IMR-90 (cell line): ENCODE results near the gene GATA5. TPM values are rescaled to one million over a fixed set of nuclear protein-coding genes. Genes with fewer than 3 reads are reported as not detected.

Experiments used
- ATAC-seq: fragments of 200-7000 bp; cut with Tn5 transposase; 2 replicates; pipeline ENCODE4 v1.9.1; 2020; ENCODE audit warnings: low read depth, mild to moderate bottlenecking, moderate library complexity
- BruUV-seq: library from RNA; stranded (reverse); fragments of 400-500 nt; replicated peaks from 2 replicates; lab custom pipeline; 2021; lab: Mats Ljungman, UMichigan
- CTCF ChIA-PET: fragments of 300-600 bp; formaldehyde crosslinking; extraction: SDS; loops from one replicate; lab custom pipeline; 2021; ENCODE audit warnings: antibody characterized with exemption; lab: Yijun Ruan, JAX
- POLR2A ChIA-PET: fragments of 300-600 bp; sonication (Branson Sonifier 250); formaldehyde crosslinking; loops from one replicate; lab custom pipeline; 2022; ENCODE audit warnings: antibody characterized with exemption; ENCODE audit not compliant: unreplicated experiment; lab: Charles Lee
- DNase-seq: peaks from one replicate; pipeline ENCODE4 v3.0.0; 2013
- H2AFZ ChIP-seq: replicated peaks from 2 replicates; pipeline ENCODE3; 2013; ENCODE audit warnings: low read length, mild to moderate bottlenecking; ENCODE audit not compliant: poor library complexity
- H2AK5ac ChIP-seq: 2 replicates; pipeline ENCODE4 v1.6.1; 2013; ENCODE audit warnings: low read depth, low read length, inconsistent platforms
- H2AK9ac ChIP-seq: replicated peaks from 2 replicates; pipeline ENCODE3; 2013; ENCODE audit warnings: mild to moderate bottlenecking, low read depth, low read length, moderate library complexity; ENCODE audit not compliant: poor library complexity
- H2BK120ac ChIP-seq: 2 replicates; pipeline ENCODE4 v1.6.1; 2013; ENCODE audit warnings: low read depth, low read length, inconsistent platforms
- H2BK15ac ChIP-seq: 3 replicates; pipeline ENCODE4 v1.6.1; 2013; ENCODE audit warnings: low read depth, low read length, inconsistent platforms
- H2BK20ac ChIP-seq: 2 replicates; pipeline ENCODE4 v1.6.1; 2013; ENCODE audit warnings: low read depth, mild to moderate bottlenecking, inconsistent platforms, low read length, moderate library complexity
- H2BK5ac ChIP-seq: 2 replicates; pipeline ENCODE4 v1.6.1; 2013; ENCODE audit warnings: mild to moderate bottlenecking, low read depth, low read length, inconsistent platforms; ENCODE audit not compliant: poor library complexity, severe bottlenecking
- H3K14ac ChIP-seq: replicated peaks from 2 replicates; pipeline ENCODE4 v1.6.1; 2013; ENCODE audit warnings: low read depth, low read length, inconsistent platforms
- H3K18ac ChIP-seq: 2 replicates; pipeline ENCODE4 v1.6.1; 2013; ENCODE audit warnings: low read depth, low read length, control low read depth
- H3K23ac ChIP-seq: 2 replicates; pipeline ENCODE4 v1.6.1; 2013; ENCODE audit warnings: low read depth, low read length, inconsistent platforms
- H3K27ac ChIP-seq: 2 replicates; pipeline ENCODE4 v1.5.1; 2013; ENCODE audit warnings: mild to moderate bottlenecking, control low read depth, low read length; ENCODE audit not compliant: insufficient read depth
- H3K27me3 ChIP-seq: 2 replicates; pipeline ENCODE4 v1.6.1; 2013; ENCODE audit warnings: low read length; ENCODE audit not compliant: control insufficient read depth, insufficient read depth
- H3K36me3 ChIP-seq: 2 replicates; pipeline ENCODE4 v1.6.1; 2013; ENCODE audit warnings: low read length, mixed read lengths; ENCODE audit not compliant: control insufficient read depth, insufficient read depth
- H3K4ac ChIP-seq: 2 replicates; pipeline ENCODE4 v1.6.1; 2013; ENCODE audit warnings: low read depth, low read length, inconsistent platforms
- H3K4me1 ChIP-seq: 2 replicates; pipeline ENCODE4 v1.6.1; 2013; ENCODE audit warnings: low read length, mixed read lengths; ENCODE audit not compliant: control insufficient read depth, insufficient read depth
- H3K4me2 ChIP-seq: 2 replicates; pipeline ENCODE4 v1.6.1; 2013; ENCODE audit warnings: low read depth, mild to moderate bottlenecking, control low read depth, low read length, moderate library complexity
- H3K4me3 ChIP-seq: 2 replicates; pipeline ENCODE4 v1.5.1; 2013; ENCODE audit warnings: low read depth, mild to moderate bottlenecking, control low read depth, low read length, moderate library complexity; ENCODE audit not compliant: insufficient read depth
- H3K56ac ChIP-seq: 2 replicates; pipeline ENCODE4 v1.6.1; 2013; ENCODE audit warnings: low read length, inconsistent platforms; ENCODE audit not compliant: insufficient read depth; ENCODE audit errors: extremely low read depth
- H3K79me1 ChIP-seq, 2 experiments: 2 replicates each; pipeline ENCODE4 v1.6.1; 2013; ENCODE audit warnings: low read length in 2 of 2, inconsistent platforms in 1 of 2, low read depth in 1 of 2
- H3K9ac ChIP-seq: 2 replicates; pipeline ENCODE4 v1.6.1; 2013; ENCODE audit warnings: low read depth, low read length, control low read depth
- H3K9me1 ChIP-seq: 2 replicates; pipeline ENCODE4 v1.6.1; 2013; ENCODE audit warnings: low read length, inconsistent platforms; ENCODE audit not compliant: insufficient read depth
- H3K9me3 ChIP-seq: 2 replicates; pipeline ENCODE4 v1.6.1; 2013; ENCODE audit warnings: low read length; ENCODE audit not compliant: control insufficient read depth, insufficient read depth
- H4K20me1 ChIP-seq: 2 replicates; pipeline ENCODE4 v1.6.1; 2013; ENCODE audit warnings: low read length, inconsistent platforms; ENCODE audit not compliant: insufficient read depth
- H4K5ac ChIP-seq: 2 replicates; pipeline ENCODE4 v1.6.1; 2013; ENCODE audit warnings: mild to moderate bottlenecking, low read depth, low read length, control low read depth
- H4K8ac ChIP-seq, 2 experiments: 2 replicates each; pipeline ENCODE4 v1.6.1; 2013; ENCODE audit warnings: low read depth in 2 of 2, low read length in 2 of 2, control low read depth in 1 of 2, inconsistent platforms in 1 of 2
- H4K91ac ChIP-seq: 2 replicates; pipeline ENCODE4 v1.6.1; 2013; ENCODE audit warnings: low read depth, low read length, inconsistent platforms; ENCODE audit not compliant: insufficient read depth
- BHLHE40 ChIP-seq: fragments of 150-350 bp; IDR thresholded peaks from 2 replicates; pipeline ENCODE4 v1.6.1; 2016; ENCODE audit warnings: mild to moderate bottlenecking, low read depth, low read length
- CEBPB ChIP-seq: IDR thresholded peaks from 2 replicates; pipeline ENCODE4 v1.6.1; 2012; ENCODE audit warnings: low read depth, low read length, improper control_type of control experiment
- CHD1 ChIP-seq: IDR thresholded peaks from 2 replicates; pipeline ENCODE4 v1.6.1; 2012; ENCODE audit warnings: low read depth, low read length, improper control_type of control experiment
- FOS ChIP-seq: fragments of 150-350 bp; IDR thresholded peaks from 2 replicates; pipeline ENCODE4 v1.6.1; 2016; ENCODE audit warnings: low read depth, low read length
- MAZ ChIP-seq: IDR thresholded peaks from 2 replicates; pipeline ENCODE4 v1.6.1; 2012; ENCODE audit warnings: low read depth, mild to moderate bottlenecking, low read length, improper control_type of control experiment, moderate library complexity, borderline replicate concordance
- MXI1 ChIP-seq: IDR thresholded peaks from 2 replicates; pipeline ENCODE4 v1.6.1; 2012; ENCODE audit warnings: low read depth, mild to moderate bottlenecking, low read length, moderate library complexity, borderline replicate concordance
- NFE2L2 ChIP-seq: fragments of 150-350 bp; IDR thresholded peaks from 2 replicates; pipeline ENCODE4 v1.6.1; 2016; ENCODE audit warnings: low read depth, mild to moderate bottlenecking, low read length
- POLR2A ChIP-seq: IDR thresholded peaks from 2 replicates; pipeline ENCODE4 v1.6.1; 2012; ENCODE audit warnings: mild to moderate bottlenecking, low read depth, low read length
- RAD21 ChIP-seq: IDR thresholded peaks from 2 replicates; pipeline ENCODE4 v1.6.1; 2012; ENCODE audit warnings: low read length, improper control_type of control experiment
- RCOR1 ChIP-seq: IDR thresholded peaks from 2 replicates; pipeline ENCODE4 v1.6.1; 2012; ENCODE audit warnings: mild to moderate bottlenecking, low read length, improper control_type of control experiment; ENCODE audit not compliant: insufficient replicate concordance
- RFX5 ChIP-seq: IDR thresholded peaks from 2 replicates; pipeline ENCODE4 v1.8.0; 2012; ENCODE audit warnings: low read depth, mild to moderate bottlenecking, low read length, moderate library complexity
- SMC3 ChIP-seq: fragments of 150-350 bp; IDR thresholded peaks from 2 replicates; pipeline ENCODE4 v1.6.1; 2016; ENCODE audit warnings: low read depth, mild to moderate bottlenecking, antibody characterized with exemption, low read length, moderate library complexity
- WGBS, 2 experiments: methylation state at CpG; one replicate each; pipeline versions ENCODE4 v1.1.5 to v1.1.7; 2013; ENCODE audit warnings: missing lambda C conversion rate in 2 of 2; ENCODE audit not compliant: insufficient read length in 1 of 2; ENCODE audit errors: extremely low coverage in 2 of 2; 5-methylcytosine and 5-hydroxymethylcytosine counted together
- dilution Hi-C: fragments of 300-500 bp; cut with HindIII; formaldehyde crosslinking; loops from one replicate; pipeline ENCODE4 v1.14.3; 2018; ENCODE audit warnings: low sequenced_read_pairs; ENCODE audit not compliant: unreplicated experiment
- in situ Hi-C: fragments of 300-500 bp; cut with MboI; formaldehyde crosslinking; loops from 3 replicates; pipeline ENCODE4 v1.14.3; 2019; ENCODE audit warnings: low sequenced_read_pairs, inconsistent platforms, mixed read lengths
- intact Hi-C: fragments of 100-400 bp; cut with micrococcal nuclease; formaldehyde crosslinking; loops from 2 replicates; pipeline ENCODE4 v1.10.0; 2022
- polyA plus RNA-seq, 3 experiments: library from polyadenylated mRNA; depleted of rRNA; stranded (reverse); fragments of >200 nt; gene quantifications; 2 replicates each; pipeline ENCODE4 v1.2.3, GENCODE V29; 2012; ENCODE audit warnings: low replicate concordance in 1 of 3
- total RNA-seq: library from RNA; depleted of rRNA; stranded (reverse); fragments of >200 nt; gene quantifications from 2 replicates; pipeline ENCODE4 v1.2.3, GENCODE V29; 2012
- TF ChIP-seq, protein P1 (sequence below): fragments of 150-350 bp; IDR thresholded peaks from 2 replicates; pipeline ENCODE4 v1.6.1; 2017; ENCODE audit warnings: mild to moderate bottlenecking, antibody characterized with exemption, low read length, low read depth
- TF ChIP-seq, protein P2 (sequence below): fragments of 150-350 bp; IDR thresholded peaks from 2 replicates; pipeline ENCODE4 v1.6.1; 2016; ENCODE audit warnings: low read depth, mild to moderate bottlenecking, low read length, moderate library complexity, borderline replicate concordance
- TF ChIP-seq, protein P3 (sequence below): conservative IDR thresholded peaks from 2 replicates; pipeline ENCODE4 v1.5.1; 2012; ENCODE audit warnings: mild to moderate bottlenecking, low read depth, low read length, improper control_type of control experiment

The GATA5 gene
- total and polyA plus RNA-seq, 2 of the 4 experiments (the other 2 are of a cell fraction) = not detected

DNA sequence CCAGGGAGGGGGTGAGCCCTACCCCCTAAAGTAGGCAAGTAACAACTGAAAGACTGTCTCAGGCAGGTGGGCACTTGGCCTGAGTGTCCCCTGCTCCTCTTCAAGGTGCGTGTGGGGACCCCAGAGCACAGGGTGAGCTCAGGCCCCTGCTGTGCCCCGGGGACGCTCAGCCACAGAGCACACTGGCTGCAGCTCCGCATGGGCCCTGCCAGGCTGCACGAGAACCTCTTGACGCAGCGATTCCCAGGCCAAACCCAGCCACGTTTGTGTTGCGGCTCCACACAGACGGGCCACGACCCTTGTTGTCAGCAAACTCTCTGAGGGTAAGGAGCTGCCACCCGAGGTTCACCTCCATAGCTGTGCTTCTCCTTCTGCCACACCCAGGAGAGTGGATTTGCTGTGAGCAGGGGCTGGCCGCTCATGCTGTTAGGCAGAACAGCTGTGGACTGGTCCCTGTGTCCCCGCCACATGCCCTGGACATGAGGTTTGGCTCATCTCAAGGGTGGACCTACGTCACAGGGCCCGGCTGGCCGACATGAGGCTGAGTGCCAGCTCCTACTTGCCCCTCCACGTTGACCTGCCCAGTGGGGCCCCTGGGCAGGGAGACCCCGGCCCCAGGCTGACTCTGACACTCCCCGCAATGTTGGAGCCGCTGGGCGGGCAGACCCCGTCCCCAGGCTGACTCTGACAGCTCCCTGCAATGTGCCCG is 29.7 kb upstream of the GATA5 start:
- Histone ChIP-seq H2AK5ac (no peak overlapping the region), H3K9me3 (no peaks in the 10 kb centered on the region), H3K14ac (no peak overlapping the region), H3K4me1 (no peaks in the 10 kb centered on the region), H3K4me2 (no peak overlapping the region), H3K23ac (no peak overlapping the region), H2AFZ (no peak overlapping the region), H4K91ac (no peak overlapping the region), H2BK15ac (no peak overlapping the region), H2BK20ac (no peak overlapping the region), H3K4me3 (no peak overlapping the region), H2BK120ac (no peak overlapping the region), H3K79me1 (no peaks in the 10 kb centered on the region), H2AK9ac (no peak overlapping the region), H3K27ac (no peak overlapping the region), H4K20me1 (peaks cover under 1% of the 10 kb centered on the region; the same call in 1 of the 2 replicates), H2BK5ac (no peak overlapping the region), H4K5ac (no peak overlapping the region), H3K9ac (no peak overlapping the region), H3K36me3 (no peaks in the 10 kb centered on the region), H3K4ac (no peak overlapping the region), H3K56ac (no peak overlapping the region), H4K8ac (no peak overlapping the region), H3K18ac (no peak overlapping the region), H3K9me1 (0 out of 2 replicates have a peak, but pooled peaks cover 5% of the 10 kb centered on the region), H3K27me3 (peaks cover 5% of the 10 kb centered on the region; the same call in 1 of the 2 replicates)
- TF ChIP-seq, protein P1, sequence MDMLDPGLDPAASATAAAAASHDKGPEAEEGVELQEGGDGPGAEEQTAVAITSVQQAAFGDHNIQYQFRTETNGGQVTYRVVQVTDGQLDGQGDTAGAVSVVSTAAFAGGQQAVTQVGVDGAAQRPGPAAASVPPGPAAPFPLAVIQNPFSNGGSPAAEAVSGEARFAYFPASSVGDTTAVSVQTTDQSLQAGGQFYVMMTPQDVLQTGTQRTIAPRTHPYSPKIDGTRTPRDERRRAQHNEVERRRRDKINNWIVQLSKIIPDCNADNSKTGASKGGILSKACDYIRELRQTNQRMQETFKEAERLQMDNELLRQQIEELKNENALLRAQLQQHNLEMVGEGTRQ = no peak
- TF ChIP-seq SMC3 (no peak), RAD21 (no peak), CEBPB (no peak), MAZ (no peak), RFX5 (no peak), RCOR1 (no peak), CHD1 (no peak), NFE2L2 (no peak), FOS (no peak), MXI1 (no peak), BHLHE40 (no peak), POLR2A (no peak)
- TF ChIP-seq, protein P2, sequence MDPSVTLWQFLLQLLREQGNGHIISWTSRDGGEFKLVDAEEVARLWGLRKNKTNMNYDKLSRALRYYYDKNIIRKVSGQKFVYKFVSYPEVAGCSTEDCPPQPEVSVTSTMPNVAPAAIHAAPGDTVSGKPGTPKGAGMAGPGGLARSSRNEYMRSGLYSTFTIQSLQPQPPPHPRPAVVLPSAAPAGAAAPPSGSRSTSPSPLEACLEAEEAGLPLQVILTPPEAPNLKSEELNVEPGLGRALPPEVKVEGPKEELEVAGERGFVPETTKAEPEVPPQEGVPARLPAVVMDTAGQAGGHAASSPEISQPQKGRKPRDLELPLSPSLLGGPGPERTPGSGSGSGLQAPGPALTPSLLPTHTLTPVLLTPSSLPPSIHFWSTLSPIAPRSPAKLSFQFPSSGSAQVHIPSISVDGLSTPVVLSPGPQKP = no peak
- TF ChIP-seq, protein P3, sequence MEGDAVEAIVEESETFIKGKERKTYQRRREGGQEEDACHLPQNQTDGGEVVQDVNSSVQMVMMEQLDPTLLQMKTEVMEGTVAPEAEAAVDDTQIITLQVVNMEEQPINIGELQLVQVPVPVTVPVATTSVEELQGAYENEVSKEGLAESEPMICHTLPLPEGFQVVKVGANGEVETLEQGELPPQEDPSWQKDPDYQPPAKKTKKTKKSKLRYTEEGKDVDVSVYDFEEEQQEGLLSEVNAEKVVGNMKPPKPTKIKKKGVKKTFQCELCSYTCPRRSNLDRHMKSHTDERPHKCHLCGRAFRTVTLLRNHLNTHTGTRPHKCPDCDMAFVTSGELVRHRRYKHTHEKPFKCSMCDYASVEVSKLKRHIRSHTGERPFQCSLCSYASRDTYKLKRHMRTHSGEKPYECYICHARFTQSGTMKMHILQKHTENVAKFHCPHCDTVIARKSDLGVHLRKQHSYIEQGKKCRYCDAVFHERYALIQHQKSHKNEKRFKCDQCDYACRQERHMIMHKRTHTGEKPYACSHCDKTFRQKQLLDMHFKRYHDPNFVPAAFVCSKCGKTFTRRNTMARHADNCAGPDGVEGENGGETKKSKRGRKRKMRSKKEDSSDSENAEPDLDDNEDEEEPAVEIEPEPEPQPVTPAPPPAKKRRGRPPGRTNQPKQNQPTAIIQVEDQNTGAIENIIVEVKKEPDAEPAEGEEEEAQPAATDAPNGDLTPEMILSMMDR = no peak
- in situ Hi-C loops = loop anchor here (10.0 kb wide), 1 partner anchor 109 kb away; no protein-coding TSS in a partner anchor
- dilution Hi-C loops = no loop called here
- intact Hi-C loops = no loop called here
- BruUV-seq = no TSS peak
- no peak for DNase-seq
- POLR2A ChIA-PET = no interaction called here
- 76% methylated on average over 15 of the region's 24 CpGs; no CpG with 5 or more reads in 1 of the 2 experiments for WGBS, 2 experiments
- CTCF ChIA-PET = no interaction called here
- ATAC-seq = no peak
